WI38 (cell line): ENCODE measurements around the gene OGDHL.

Experiments
- H3K4me3 ChIP-seq: 2 replicates; pipeline ENCODE4 v1.5.1; 2011; ENCODE audit warnings: low read depth, mild to moderate bottlenecking, control low read depth, low read length
- CTCF ChIP-seq: IDR thresholded peaks from 2 replicates; pipeline ENCODE4 v1.5.1; 2012; ENCODE audit warnings: low read depth, mild to moderate bottlenecking, control low read depth, low read length

The OGDHL gene

DNA sequence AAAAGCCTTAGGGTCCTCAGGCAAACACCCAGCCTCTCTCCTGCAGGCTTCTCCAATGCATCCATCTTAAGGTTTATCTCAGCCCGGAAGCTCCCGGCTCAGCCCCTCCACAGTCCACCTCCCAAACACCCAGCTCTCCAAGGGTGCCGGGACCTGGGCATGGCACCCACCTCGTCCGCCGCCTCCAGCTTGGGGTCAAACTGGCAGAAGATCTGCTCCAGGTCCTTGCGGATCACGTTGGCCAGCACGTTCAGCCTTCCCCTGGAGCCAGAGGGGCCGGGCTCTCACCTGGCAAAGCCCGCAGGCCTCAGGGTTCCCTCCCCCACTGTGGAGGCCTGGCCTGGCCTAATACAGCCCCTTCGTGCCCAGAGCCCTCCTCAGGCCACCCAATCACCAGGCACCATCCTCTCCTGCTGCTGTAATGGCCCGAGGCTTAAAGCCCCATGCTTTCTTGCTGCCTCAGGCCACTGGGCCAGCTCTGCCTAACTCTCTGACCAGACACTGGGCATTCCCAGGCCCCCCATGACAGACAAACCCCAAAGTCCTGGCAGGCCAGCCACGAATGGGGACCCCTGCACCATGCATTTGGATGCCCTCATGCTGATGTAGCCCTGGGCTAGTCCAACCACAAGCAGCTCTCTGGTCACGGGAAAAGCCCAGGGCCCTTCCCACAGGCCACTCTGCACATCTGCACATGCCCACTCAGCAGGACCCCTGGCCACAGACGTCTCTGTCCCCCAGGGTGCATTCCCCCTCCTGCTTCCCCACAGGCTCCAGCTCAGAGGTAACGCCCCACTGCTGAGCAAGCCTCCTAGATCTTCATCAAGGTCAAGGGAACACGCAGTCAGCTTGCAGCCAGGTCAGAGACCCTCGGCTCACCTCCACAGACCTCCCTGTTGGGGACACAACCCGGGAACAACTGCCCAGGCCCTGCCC, 12.3 kb downstream of the OGDHL start:
- no peak overlapping the region for H3K4me3 ChIP-seq
- no peak for TF ChIP-seq CTCF

DNA sequence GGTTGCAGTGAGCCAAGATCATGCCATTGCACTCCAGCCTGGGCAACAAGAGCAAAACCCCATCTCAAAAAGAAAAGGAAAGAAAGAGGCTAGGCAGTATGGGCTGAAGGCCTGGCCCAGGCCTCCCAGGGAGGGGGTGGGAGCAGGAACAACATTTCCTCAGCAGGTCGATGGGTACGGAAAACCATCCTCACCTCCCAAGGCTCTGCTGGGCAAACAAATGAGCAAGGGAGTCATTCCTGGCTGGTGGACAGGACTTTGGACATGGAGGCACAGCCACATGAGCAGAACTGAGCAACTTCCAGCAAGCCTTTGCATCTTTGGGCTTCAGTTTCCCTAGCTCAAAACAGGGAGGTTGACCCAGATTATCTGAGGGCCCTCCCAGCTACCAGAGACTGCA, 13.0 kb downstream of the OGDHL start:
- H3K4me3 ChIP-seq, result no peak overlapping the region
- no peak for TF ChIP-seq CTCF

GRCh38 chr10:49748006-49748405, 14.1 kb downstream of the OGDHL start:
- TF ChIP-seq CTCF, result no peak
- no peak overlapping the region for H3K4me3 ChIP-seq

GRCh38 chr10:49747303-49747646, 14.8 kb downstream of the OGDHL start:
- no peak for TF ChIP-seq CTCF

GRCh38 chr10:49746626-49747302, 15.4 kb downstream of the OGDHL start:
- no peak overlapping the region for H3K4me3 ChIP-seq
- no peak for TF ChIP-seq CTCF

More at GRCh38 chr10:49747303-49747646, 14.8 kb downstream of the OGDHL start:
- no peak overlapping the region for H3K4me3 ChIP-seq

GRCh38 chr10:49745756-49746155, 16.4 kb downstream of the OGDHL start:
- no peak for TF ChIP-seq CTCF
- H3K4me3 ChIP-seq, result no peak overlapping the region
